H1 (cell line): Measurements from ENCODE around the gene CEP152. TPM values are rescaled to one million over a fixed set of nuclear protein-coding genes. Genes with fewer than 3 reads are reported as not detected.
A peak's percentile ranks its signal among the peaks of the same experiment; 100 is the strongest.

ENCODE experiments used
- CTCF ChIA-PET: fragments of 300-600 bp; sonication (Branson Sonifier 250); formaldehyde crosslinking; loops from one replicate; lab custom pipeline; 2021; ENCODE audit not compliant: partially characterized antibody; lab: Charles Lee
- POLR2A ChIA-PET: fragments of 300-600 bp; sonication (Branson Sonifier 250); formaldehyde crosslinking; loops from one replicate; lab custom pipeline; 2021; ENCODE audit warnings: inconsistent platforms; ENCODE audit not compliant: partially characterized antibody; lab: Charles Lee
- DNase-seq, 2 experiments: peaks; one replicate each; pipeline versions ENCODE4 v3.0.0 to v3.0.0-alpha.2; 2010 to 2022; ENCODE audit warnings: low spot score in 2 of 2, low read depth in 1 of 2, mixed read lengths in 1 of 2
- FAIRE-seq: peaks from 2 replicates; lab custom pipeline; 2011; peaks lifted over from hg19 to GRCh38; lab: Jason Lieb, UNC
- H2AFZ ChIP-seq: 2 replicates; pipeline ENCODE4 v1.8.1; 2012; ENCODE audit warnings: low read length, inconsistent platforms
- H2AK5ac ChIP-seq: 2 replicates; pipeline ENCODE4 v1.6.1; 2013; ENCODE audit warnings: low read depth, low read length
- H2BK120ac ChIP-seq: replicated peaks from 2 replicates; pipeline ENCODE3; 2013; ENCODE audit warnings: low read depth, low read length, inconsistent platforms
- H2BK12ac ChIP-seq: 2 replicates; pipeline ENCODE4 v1.6.1; 2013; ENCODE audit warnings: low read depth, low read length
- H2BK15ac ChIP-seq: 2 replicates; pipeline ENCODE4 v1.6.1; 2013; ENCODE audit warnings: low read length
- H2BK20ac ChIP-seq: 2 replicates; pipeline ENCODE4 v1.6.1; 2013; ENCODE audit warnings: low read length
- H2BK5ac ChIP-seq: 2 replicates; pipeline ENCODE4 v1.6.1; 2013; ENCODE audit warnings: low read depth, low read length
- H3K14ac ChIP-seq: 2 replicates; pipeline ENCODE4 v1.6.1; 2013; ENCODE audit warnings: inconsistent platforms; ENCODE audit not compliant: insufficient read length
- H3K18ac ChIP-seq: 2 replicates; pipeline ENCODE4 v1.6.1; 2013; ENCODE audit warnings: low read length; ENCODE audit errors: extremely low read depth
- H3K23ac ChIP-seq: 2 replicates; pipeline ENCODE4 v1.6.1; 2013; ENCODE audit warnings: inconsistent platforms; ENCODE audit not compliant: insufficient read length
- H3K23me2 ChIP-seq: 2 replicates; pipeline ENCODE4 v1.6.1; 2013; ENCODE audit warnings: low read depth, low read length
- H3K27ac ChIP-seq: 2 replicates; pipeline ENCODE4 v1.6.1; 2011; ENCODE audit warnings: low read depth, low read length, inconsistent platforms
- H3K27me3 ChIP-seq, 4 experiments: replicated peaks in 1 of 4; 1 replicate in 1 of 4; 2 replicates in 3 of 4; pipeline versions ENCODE4 v1.6.1 to v1.8.1; 2011 to 2013; ENCODE audit warnings: low read length in 3 of 4, mild to moderate bottlenecking in 3 of 4, inconsistent platforms in 2 of 4, mixed read lengths in 2 of 4, moderate library complexity in 1 of 4; ENCODE audit not compliant: control insufficient read depth in 3 of 4, insufficient read depth in 3 of 4; ENCODE audit errors: extremely low read depth in 1 of 4
- H3K36me3 ChIP-seq, 4 experiments: 2 replicates each; pipeline versions ENCODE4 v1.6.1 to v1.8.1; 2011 to 2013; ENCODE audit warnings: mild to moderate bottlenecking in 4 of 4, low read length in 3 of 4, moderate library complexity in 2 of 4, control low read depth in 1 of 4, inconsistent platforms in 1 of 4; ENCODE audit not compliant: insufficient read depth in 4 of 4, control insufficient read depth in 2 of 4
- H3K4ac ChIP-seq: replicated peaks from 2 replicates; pipeline ENCODE3; 2013; ENCODE audit warnings: low read length, low read depth, mixed read lengths, inconsistent platforms; ENCODE audit not compliant: insufficient read length
- H3K4me1 ChIP-seq, 4 experiments: replicated peaks in 1 of 4; 1 replicate in 1 of 4; 2 replicates in 3 of 4; pipeline versions ENCODE4 v1.6.1 to v1.8.1; 2011 to 2013; ENCODE audit warnings: low read length in 3 of 4, inconsistent platforms in 2 of 4, mixed read lengths in 1 of 4; ENCODE audit not compliant: insufficient read depth in 4 of 4, control insufficient read depth in 3 of 4
- H3K4me2 ChIP-seq, 2 experiments: 2 replicates each; pipeline versions ENCODE4 v1.6.1 to v1.8.1; 2011 to 2013; ENCODE audit warnings: low read depth in 2 of 2, low read length in 2 of 2, control low read depth in 1 of 2, inconsistent platforms in 1 of 2, mild to moderate bottlenecking in 1 of 2; ENCODE audit not compliant: insufficient read depth in 1 of 2
- H3K4me3 ChIP-seq, 4 experiments: fragments of 200-600, 300-600 bp in 1 of 4; sonication (generic), shearing (Covaris generic), sonication (Bioruptor Twin) in 1 of 4; 2 replicates each; pipeline versions ENCODE4 v1.5.1 to v1.8.1; 2011 to 2016; ENCODE audit warnings: low read length in 4 of 4, low read depth in 3 of 4, control low read depth in 2 of 4, inconsistent platforms in 2 of 4, mild to moderate bottlenecking in 2 of 4, mixed read lengths in 1 of 4, moderate library complexity in 1 of 4; ENCODE audit not compliant: insufficient read depth in 2 of 4; ENCODE audit errors: extremely low read depth in 1 of 4
- H3K56ac ChIP-seq: replicated peaks from 2 replicates; pipeline ENCODE3; 2013; ENCODE audit warnings: low read depth, mild to moderate bottlenecking, mixed read lengths, low read length, inconsistent platforms; ENCODE audit not compliant: insufficient read length
- H3K79me1 ChIP-seq: 2 replicates; pipeline ENCODE4 v1.6.1; 2013; ENCODE audit warnings: low read depth, low read length, control low read depth
- H3K79me2 ChIP-seq, 2 experiments: 2 replicates each; pipeline versions ENCODE4 v1.6.1 to v1.8.1; 2012 to 2013; ENCODE audit warnings: low read length in 2 of 2, mild to moderate bottlenecking in 2 of 2, inconsistent platforms in 1 of 2; ENCODE audit not compliant: insufficient read depth in 2 of 2, control insufficient read depth in 1 of 2
- H3K9ac ChIP-seq, 4 experiments: replicated peaks in 1 of 4; 1 replicate in 1 of 4; 2 replicates in 3 of 4; pipeline versions ENCODE4 v1.6.1 to v1.8.1; 2011 to 2013; ENCODE audit warnings: low read depth in 3 of 4, low read length in 3 of 4, control low read depth in 2 of 4, mild to moderate bottlenecking in 2 of 4, moderate library complexity in 2 of 4, inconsistent platforms in 1 of 4; ENCODE audit errors: extremely low read depth in 1 of 4
- H3K9me3 ChIP-seq, 2 experiments: 2 replicates each; pipeline versions ENCODE4 v1.6.1 to v1.8.1; 2012 to 2013; ENCODE audit warnings: mild to moderate bottlenecking in 2 of 2, moderate library complexity in 2 of 2, control low read depth in 1 of 2, inconsistent platforms in 1 of 2, low read depth in 1 of 2, low read length in 1 of 2, mixed read lengths in 1 of 2; ENCODE audit not compliant: insufficient read depth in 2 of 2
- H4K20me1 ChIP-seq, 2 experiments: replicated peaks in 1 of 2; 2 replicates each; pipeline versions ENCODE3 to v1.8.1; 2011 to 2013; ENCODE audit warnings: inconsistent platforms in 2 of 2, low read length in 2 of 2, mild to moderate bottlenecking in 1 of 2; ENCODE audit not compliant: insufficient read depth in 2 of 2, control insufficient read depth in 1 of 2
- H4K5ac ChIP-seq: 2 replicates; pipeline ENCODE4 v1.6.1; 2013; ENCODE audit warnings: low read length, low read depth, mixed read lengths, inconsistent platforms; ENCODE audit not compliant: insufficient read length
- H4K8ac ChIP-seq: 2 replicates; pipeline ENCODE4 v1.8.0; 2013; ENCODE audit warnings: mild to moderate bottlenecking, moderate library complexity, low read length, inconsistent platforms; ENCODE audit not compliant: insufficient read depth; ENCODE audit errors: extremely low read depth
- H4K91ac ChIP-seq: replicated peaks from 2 replicates; pipeline ENCODE3; 2013; ENCODE audit warnings: low read length, mixed read lengths, inconsistent platforms; ENCODE audit not compliant: insufficient read length
- ASH2L ChIP-seq: fragments of 200-600, 300-600 bp; sonication (generic); IDR thresholded peaks from one replicate; pipeline ENCODE4 v1.7.1; 2017; ENCODE audit warnings: low read length
- BACH1 ChIP-seq: IDR thresholded peaks from 2 replicates; pipeline ENCODE4 v1.6.1; 2012; ENCODE audit warnings: low read length, improper control_type of control experiment
- CREB1 ChIP-seq: IDR thresholded peaks from 2 replicates; pipeline ENCODE4 v1.6.1; 2012; ENCODE audit warnings: inconsistent platforms
- GABPA ChIP-seq: IDR thresholded peaks from 2 replicates; pipeline ENCODE4 v1.6.1; 2011; ENCODE audit warnings: mild to moderate bottlenecking, low read length, moderate library complexity, borderline replicate concordance; ENCODE audit not compliant: insufficient read depth
- MAFK ChIP-seq: IDR thresholded peaks from 2 replicates; pipeline ENCODE4 v1.6.1; 2012; ENCODE audit warnings: low read depth, mild to moderate bottlenecking, improper control_type of control experiment, low read length
- PHF8 ChIP-seq: fragments of 200-600 bp; sonication (generic); conservative IDR thresholded peaks from 2 replicates; pipeline ENCODE4 v1.7.1; 2012; ENCODE audit warnings: low read depth, mild to moderate bottlenecking, inconsistent platforms, low read length, moderate library complexity
- SIX5 ChIP-seq: IDR thresholded peaks from 2 replicates; pipeline ENCODE4 v1.6.1; 2011; ENCODE audit warnings: mild to moderate bottlenecking, low read depth, low read length
- TAF7 ChIP-seq: optimal IDR thresholded peaks from 2 replicates; pipeline ENCODE3; 2011; ENCODE audit warnings: low read depth, mild to moderate bottlenecking, inconsistent platforms, low read length, moderate library complexity, borderline replicate concordance
- whole genome bisulfite sequencing, 2 experiments: shearing (Covaris generic) in 1 of 2; methylation state at CpG; one replicate each; pipeline versions ENCODE4 v1.1.6 to v1.1.7; 2013 to 2015; ENCODE audit warnings: low lambda C conversion rate in 2 of 2, mixed read lengths in 2 of 2, inconsistent platforms in 1 of 2, low coverage in 1 of 2, missing lambda C conversion rate in 1 of 2; ENCODE audit not compliant: insufficient replicate concordance in 2 of 2, insufficient coverage in 1 of 2, insufficient read length in 1 of 2; ENCODE audit errors: extremely low coverage in 1 of 2, missing lambda C conversion rate in 1 of 2; 5-methylcytosine and 5-hydroxymethylcytosine counted together
- long read RNA-seq, 2 experiments: library from RNA in 1 of 2; library from capped mRNA in 1 of 2; stranded (forward); transcript quantifications; one replicate each; pipeline ENCODE4 v2.0.0, GENCODE V29; 2021; ENCODE audit warnings: inconsistent platforms in 1 of 2
- polyA minus RNA-seq, 3 experiments: library from RNA; depleted of rRNA, polyadenylated mRNA; stranded (reverse); fragments of >200 nt; gene quantifications; 1 replicate in 2 of 3; 2 replicates in 1 of 3; pipeline ENCODE4 v1.2.3, GENCODE V29; 2011
- polyA plus RNA-seq, 7 experiments: library from polyadenylated mRNA; depleted of rRNA in 3 of 7; stranded (reverse) in 5 of 7; unstranded in 2 of 7; fragments of >200 nt in 5 of 7; fragments of 200-250 nt in 2 of 7; gene quantifications; 1 replicate in 5 of 7; 2 replicates in 1 of 7; 4 replicates in 1 of 7; pipeline versions ENCODE4 v1.2.1 to v1.2.3, GENCODE V29; 2011 to 2013; ENCODE audit warnings: missing spikeins in 2 of 7, mixed read lengths in 2 of 7
- total RNA-seq: library from RNA; stranded (reverse); fragmentation: NEBNext Ultra II Directional; extraction: Animal tissue kit (Norgen Biotek cat#: 25700); gene quantifications from 2 replicates; pipeline ENCODE4 v1.2.1, GENCODE V29; 2021

Gene CEP152
- total RNA-seq = 16.1 and 16.2 TPM in 2 replicates
- polyA plus RNA-seq (2011; rRNA removed) = 1.4 and 1.8 TPM in 2 replicates
- polyA plus RNA-seq (2011; cell fraction: cytosol; rRNA removed) = 3.0 TPM
- 8.9 TPM for polyA plus RNA-seq (2011; cell fraction: nucleus; rRNA removed)
- 5.5 to 24.2 TPM (median 9.7 TPM) in 4 replicates for polyA plus RNA-seq (2012, experiment 1 of 2)
- 0.39 TPM for polyA plus RNA-seq (2012, experiment 2 of 2)
- 7.8 TPM for polyA plus RNA-seq (2013, experiment 1 of 2)
- 7.3 TPM for polyA plus RNA-seq (2013, experiment 2 of 2)
- polyA minus RNA-seq (2011; rRNA and poly(A)+ RNA removed) = 8.4 and 9.5 TPM in 2 replicates
- polyA minus RNA-seq (2011; cell fraction: cytosol; rRNA and poly(A)+ RNA removed) = 4.8 TPM
- polyA minus RNA-seq (2011; cell fraction: nucleus; rRNA and poly(A)+ RNA removed) = 40.3 TPM
- long read RNA-seq, experiment 1, partial matches to known transcripts = 2 of 9 reads
- long read RNA-seq, experiment 1, other reads (novel, unspliced or antisense) = 7 of 9 reads
- long read RNA-seq, experiment 2, partial matches to known transcripts = 3 of 6 reads
- long read RNA-seq, experiment 2, other reads (novel, unspliced or antisense) = 0 of 6 reads

GRCh38 chr15:48810414-48811324 is at the start of gene CEP152:
Gene CEP152 (minus strand): TSS chr15:48811069. CDS start chr15:48805649, 5,420 bp downstream.
- peak within 1 kb of the TSS; percentile 51; the same call in 1 of the 2 replicates for H3K27ac ChIP-seq
- H4K5ac ChIP-seq = no peak within 1 kb of the TSS
- no peak within 1 kb of the TSS for H3K23ac ChIP-seq
- H4K91ac ChIP-seq = no peak within 1 kb of the TSS
- no peak within 1 kb of the TSS for H3K4ac ChIP-seq
- H3K79me1 ChIP-seq = no peaks in the 10 kb centered on the region
- peak within 1 kb of the TSS; percentile 80 to 89 for H3K4me2 ChIP-seq
- H3K23me2 ChIP-seq = peaks cover 3% of the 10 kb centered on the region; the same call in 1 of the 2 replicates
- no peak within 1 kb of the TSS for H3K18ac ChIP-seq
- peak within 1 kb of the TSS; percentile 82 to 96 (median 88) for H3K4me3 ChIP-seq
- H3K9ac ChIP-seq = peak within 1 kb of the TSS; percentile 81 to 86 (median 83)
- H3K56ac ChIP-seq = peak within 1 kb of the TSS; percentile 22
- H2BK15ac ChIP-seq = 0 out of 2 replicates have a peak within 1 kb of the TSS, but pooled peaks have one; percentile 4
- FAIRE-seq (peak; percentile 74), DNase-seq (peak; percentile 99 to 100)
- H3K9me3 ChIP-seq = no peaks in the 10 kb centered on the region
- peaks cover 0 to 2% of the 10 kb centered on the region in 2 experiments for H4K20me1 ChIP-seq
- H2AK5ac ChIP-seq = no peak within 1 kb of the TSS
- no peak within 1 kb of the TSS for H2BK12ac ChIP-seq
- no peak within 1 kb of the TSS for H3K14ac ChIP-seq
- peaks cover 0 to 25% of the 10 kb centered on the region in 2 experiments; a peak in 2 of 4 replicates for H3K79me2 ChIP-seq
- no peaks in the 10 kb centered on the region for H3K36me3 ChIP-seq
- WGBS, 2 experiments = 4% methylated on average over 45 of the region's 51 CpGs; no CpG with 5 or more reads in 1 of the 2 experiments
- peak within 1 kb of the TSS; percentile 87; the same call in 1 of the 2 replicates for H4K8ac ChIP-seq
- ChIA-PET POLR2A (interaction anchor here (0.6 to 1.2 kb wide), 9 partner anchors 9 to 1054 kb away, joined by 3 to 5 read pairs (median 3); partner anchors contain the start of genes EID1 and GALK2), CTCF (interaction anchor here (0.7 to 1.1 kb wide), 4 partner anchors 11 to 52 kb away, joined by 3 to 5 read pairs (median 4); no protein-coding TSS in a partner anchor)
- 0 out of 2 replicates have a peak within 1 kb of the TSS, but pooled peaks have one; percentile 10 for H2BK5ac ChIP-seq
- no peaks in the 10 kb centered on the region; a peak in 2 of 7 replicates for H3K27me3 ChIP-seq
- H2BK120ac ChIP-seq = no peak within 1 kb of the TSS
- peaks cover 0 to 8% (median 2%) of the 10 kb centered on the region in 4 experiments; a peak in 4 of 7 replicates for H3K4me1 ChIP-seq
- no peak within 1 kb of the TSS for H2BK20ac ChIP-seq
- H2AFZ ChIP-seq = peak within 1 kb of the TSS; percentile 90
- TF ChIP-seq PHF8 (peak; percentile 67), CREB1 (peak; percentile 50; the same call in 1 of the 2 replicates), GABPA (no peak), MAFK (no peak), TAF7 (peak; percentile 45), SIX5 (no peak), BACH1 (no peak), ASH2L (peak; percentile 50)
